Liver (tissue), 9 donors: ENCODE results near the gene LPIN3. TPM values are rescaled to one million over a fixed set of nuclear protein-coding genes. Genes with fewer than 3 reads are reported as not detected.

Experiments used
- DNase-seq: peaks from one replicate; pipeline ENCODE4 v3.0.0-alpha.2; 2017; ENCODE audit warnings: low spot score
- H3K27ac ChIP-seq, 2 donors: one replicate each; pipeline ENCODE4 v1.7.0; 2013; ENCODE audit warnings: inconsistent platforms in 2 of 2, low read length in 2 of 2, control low read depth in 1 of 2, low read depth in 1 of 2, mild to moderate bottlenecking in 1 of 2
- H3K27me3 ChIP-seq, 4 donors: one replicate each; pipeline versions ENCODE4 v1.6.1 to v1.7.0; 2013; ENCODE audit warnings: low read length in 3 of 4, inconsistent platforms in 1 of 4, mild to moderate bottlenecking in 1 of 4, moderate library complexity in 1 of 4; ENCODE audit not compliant: control insufficient read depth in 4 of 4, insufficient read depth in 4 of 4
- H3K36me3 ChIP-seq, 4 donors: one replicate each; pipeline versions ENCODE4 v1.6.1 to v1.7.0; 2013; ENCODE audit warnings: low read length in 3 of 4, mild to moderate bottlenecking in 3 of 4, low read depth in 1 of 4, moderate library complexity in 1 of 4; ENCODE audit not compliant: control insufficient read depth in 4 of 4, insufficient read depth in 3 of 4
- H3K4me1 ChIP-seq, 4 donors: one replicate each; pipeline versions ENCODE4 v1.6.1 to v1.7.0; 2013; ENCODE audit warnings: low read length in 3 of 4, mild to moderate bottlenecking in 3 of 4, moderate library complexity in 1 of 4; ENCODE audit not compliant: control insufficient read depth in 4 of 4, insufficient read depth in 4 of 4
- H3K4me3 ChIP-seq, 3 donors: one replicate each; pipeline versions ENCODE4 v1.6.1 to v1.7.0; 2013; ENCODE audit warnings: low read length in 3 of 3, control low read depth in 1 of 3, low read depth in 1 of 3, mild to moderate bottlenecking in 1 of 3
- H3K9ac ChIP-seq, 2 donors: one replicate each; pipeline ENCODE4 v1.7.0; 2013; ENCODE audit warnings: low read length in 2 of 2, mild to moderate bottlenecking in 2 of 2, moderate library complexity in 2 of 2, control low read depth in 1 of 2, low read depth in 1 of 2
- H3K9me3 ChIP-seq, 4 donors: one replicate each; pipeline versions ENCODE4 v1.6.1 to v1.7.0; 2013; ENCODE audit warnings: low read length in 3 of 4; ENCODE audit not compliant: control insufficient read depth in 4 of 4
- CTCF ChIP-seq: fragments of 150-350 bp; IDR thresholded peaks from 2 replicates; pipeline ENCODE4 v1.5.1; 2017; ENCODE audit warnings: improper control_type of control experiment, low read depth, low read length; ENCODE audit not compliant: missing input control
- FOXA1 ChIP-seq: IDR thresholded peaks from 2 replicates; pipeline ENCODE4 v1.6.1; 2016; ENCODE audit warnings: antibody characterized with exemption
- GABPA ChIP-seq, 2 donors: IDR thresholded peaks in 1 of 2; conservative IDR thresholded peaks in 1 of 2; 2 replicates each; pipeline ENCODE4 v1.6.1; 2016; ENCODE audit warnings: antibody characterized with exemption in 2 of 2, mild to moderate bottlenecking in 1 of 2, moderate library complexity in 1 of 2
- HNF4A ChIP-seq, 2 donors: conservative IDR thresholded peaks; 2 replicates each; pipeline ENCODE4 v1.6.1; 2016; ENCODE audit warnings: antibody characterized with exemption in 2 of 2, mild to moderate bottlenecking in 2 of 2
- HNF4G ChIP-seq: IDR thresholded peaks from 2 replicates; pipeline ENCODE4 v1.6.1; 2016; ENCODE audit warnings: antibody characterized with exemption
- JUND ChIP-seq, 2 donors: IDR thresholded peaks; 2 replicates each; pipeline ENCODE4 v1.6.1; 2016; ENCODE audit warnings: antibody characterized with exemption in 2 of 2
- RAD21 ChIP-seq, 2 donors: IDR thresholded peaks; 2 replicates each; pipeline ENCODE4 v1.6.1; 2016; ENCODE audit warnings: antibody characterized with exemption in 2 of 2, mild to moderate bottlenecking in 2 of 2
- REST ChIP-seq: IDR thresholded peaks from 2 replicates; pipeline ENCODE4 v1.6.1; 2016; ENCODE audit warnings: antibody characterized with exemption, mild to moderate bottlenecking
- RXRA ChIP-seq, 2 donors: IDR thresholded peaks; 2 replicates each; pipeline ENCODE4 v1.6.1; 2017 to 2018; ENCODE audit warnings: antibody characterized with exemption in 2 of 2, mild to moderate bottlenecking in 1 of 2
- SP1 ChIP-seq: IDR thresholded peaks from 2 replicates; pipeline ENCODE4 v1.6.1; 2018; ENCODE audit warnings: antibody characterized with exemption, mild to moderate bottlenecking
- TAF1 ChIP-seq: conservative IDR thresholded peaks from 2 replicates; pipeline ENCODE4 v1.6.1; 2016; ENCODE audit warnings: antibody characterized with exemption, mild to moderate bottlenecking
- YY1 ChIP-seq: IDR thresholded peaks from 2 replicates; pipeline ENCODE4 v1.6.1; 2016; ENCODE audit warnings: antibody characterized with exemption, mild to moderate bottlenecking
- ZBTB33 ChIP-seq: IDR thresholded peaks from 2 replicates; pipeline ENCODE4 v1.6.1; 2016; ENCODE audit warnings: antibody characterized with exemption
- WGBS: extraction: QIAGEN DNeasy Blood & Tissue Kit; methylation state at CpG from one replicate; pipeline ENCODE4 v1.1.7; 2013; 5-methylcytosine and 5-hydroxymethylcytosine counted together
- polyA plus RNA-seq, 2 donors: library from polyadenylated mRNA; stranded (reverse) in 1 of 2; unstranded in 1 of 2; fragments of 200-250 nt in 1 of 2; fragments of >200 nt in 1 of 2; fragmentation: Nextera tagmentation in 1 of 2; extraction: Ambion mirVana in 1 of 2; gene quantifications; one replicate each; pipeline versions ENCODE4 v1.2.1 to v1.2.3, GENCODE V29; 2013 to 2015
- total RNA-seq, 2 donors: library from RNA; depleted of rRNA; stranded (reverse); fragments of >200 nt; gene quantifications; one replicate each; pipeline ENCODE4 v1.2.3, GENCODE V29; 2014
- donor health status: healthy.
- donor health status: healthy.
- donor health status: healthy.
- donor health status: healthy.
- donor health status: healthy.

The LPIN3 gene
- total and polyA plus RNA-seq, 4 donors = 1.5 to 32.4 (median 13.4) TPM

- no peak for TF ChIP-seq GABPA (IDR thresholded peaks at IDR 0.05 in 1 of 2, conservative IDR thresholded peaks at IDR 0.05 in 1 of 2)
- no peak for TF ChIP-seq ZBTB33
Observed at GRCh38 chr20:41307021-41307420, 33.6 kb upstream of the LPIN3 start (continued).

DNA sequence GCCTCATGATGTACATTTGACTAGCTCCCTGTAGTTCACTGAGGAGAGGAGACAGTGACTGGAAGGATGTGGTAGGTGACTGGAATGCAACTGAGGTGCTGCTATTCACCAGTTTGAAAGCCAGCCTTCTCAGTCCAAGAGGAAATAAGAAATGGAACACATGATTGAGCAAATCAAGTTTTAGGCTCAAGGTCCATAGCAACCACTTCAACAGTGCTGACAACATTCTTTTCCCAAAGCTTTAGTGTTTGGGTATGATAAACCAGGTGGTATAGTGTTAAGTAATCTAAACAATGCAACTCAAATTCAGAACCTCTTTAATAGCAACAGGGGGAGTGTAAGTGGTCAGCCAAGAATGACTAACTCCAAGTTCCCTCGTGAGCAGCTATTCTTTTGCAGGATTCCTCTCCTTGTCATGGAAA, 32.3 kb upstream of the LPIN3 start:
- WGBS = 48% methylated on average over 1 of the region's 1 CpG
- peaks cover 8 to 27% (median 14%) of the 10 kb centered on the region in 4 donors for H3K4me1 ChIP-seq
- H3K9ac ChIP-seq = no peak overlapping the region

DNA sequence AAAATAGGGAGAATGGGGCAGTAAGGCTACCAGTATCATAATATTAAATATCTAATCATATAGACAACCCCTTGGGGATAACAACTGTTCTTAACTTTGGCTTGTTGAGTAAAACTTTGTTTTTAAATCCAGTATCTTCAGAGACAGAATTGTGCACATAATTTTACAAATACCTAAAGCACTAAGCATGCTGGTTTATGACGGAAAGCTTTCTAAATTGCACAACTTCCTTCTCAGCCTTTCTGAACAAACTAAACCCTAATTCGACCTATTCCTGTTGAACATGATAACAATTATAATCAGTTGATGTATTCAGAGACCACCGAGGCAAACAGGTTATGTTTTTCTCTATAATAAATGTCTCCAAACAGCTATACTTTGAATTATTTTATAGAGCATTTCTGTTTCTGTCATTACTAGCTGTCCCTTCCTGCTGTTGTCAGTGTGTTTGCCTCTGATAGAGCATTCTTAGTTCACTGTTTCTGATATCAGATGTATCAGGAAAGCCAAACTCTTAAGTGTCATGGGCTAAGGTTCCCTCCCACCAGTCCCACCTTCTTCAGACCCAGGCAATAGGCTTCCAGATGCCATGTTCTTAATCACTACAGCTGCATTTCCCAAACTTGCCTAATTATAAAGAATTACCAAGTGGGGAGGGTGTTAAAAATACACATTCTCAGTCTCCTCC, 31.8 kb upstream of the LPIN3 start:
- peak overlapping the region; percentile 64 to 70 for H3K27ac ChIP-seq
- TF ChIP-seq HNF4G = no peak
- no peak for TF ChIP-seq YY1
- TF ChIP-seq REST = no peak
- TF ChIP-seq GABPA (IDR thresholded peaks at IDR 0.05 in 1 of 2, conservative IDR thresholded peaks at IDR 0.05 in 1 of 2) = no peak
- TF ChIP-seq RAD21 (IDR thresholded peaks at IDR 0.05) = no peak
- no peak for TF ChIP-seq FOXA1
- no peak for TF ChIP-seq CTCF
- no peak for TF ChIP-seq JUND (IDR thresholded peaks at IDR 0.05)
- no peak overlapping the region for H3K9ac ChIP-seq
- peaks cover 8 to 27% (median 14%) of the 10 kb centered on the region in 4 donors for H3K4me1 ChIP-seq
- H3K4me3 ChIP-seq = no peak overlapping the region
- DNase-seq = no peak
- H3K36me3 ChIP-seq = peaks cover 0 to 2% (median 0%) of the 10 kb centered on the region in 4 donors
- H3K27me3 ChIP-seq = no peaks in the 10 kb centered on the region
- H3K9me3 ChIP-seq = no peaks in the 10 kb centered on the region
- 14% methylated on average over 3 of the region's 3 CpGs for WGBS

More for the DNA sequence above, 32.3 kb upstream of the LPIN3 start:
- no peaks in the 10 kb centered on the region for H3K27me3 ChIP-seq
- no peak overlapping the region for H3K4me3 ChIP-seq
- peak overlapping the region; percentile 64 to 70 for H3K27ac ChIP-seq
- H3K36me3 ChIP-seq = peaks cover 0 to 2% (median 0%) of the 10 kb centered on the region in 4 donors
- no peaks in the 10 kb centered on the region for H3K9me3 ChIP-seq
- TF ChIP-seq FOXA1 (peak; percentile 16), SP1 (peak; percentile 9), RXRA (IDR thresholded peaks at IDR 0.05) (peak in 1 of 2 donors; percentile 4), TAF1 (no peak), HNF4G (no peak), HNF4A (conservative IDR thresholded peaks at IDR 0.05) (peak; percentile 56 to 60)
- no peak for DNase-seq
